Renal pelvis (tissue), 4 donors: Measurements from ENCODE around the gene CBLB. TPM values are rescaled to one million over a fixed set of nuclear protein-coding genes. Genes with fewer than 3 reads are reported as not detected.

Experiments used
- DNase-seq: peaks from one replicate; pipeline ENCODE4 v3.0.0-alpha.2; 2013
- polyA plus RNA-seq, 3 donors: library from polyadenylated mRNA; unstranded; fragments of 120-200 nt; gene quantifications; one replicate each; pipeline ENCODE4 v1.2.1, GENCODE V29; 2013; ENCODE audit not compliant: insufficient read length in 3 of 3

The CBLB gene
- polyA plus RNA-seq, 3 donors, result 41.9 to 66.0 (median 54.6) TPM

DNA sequence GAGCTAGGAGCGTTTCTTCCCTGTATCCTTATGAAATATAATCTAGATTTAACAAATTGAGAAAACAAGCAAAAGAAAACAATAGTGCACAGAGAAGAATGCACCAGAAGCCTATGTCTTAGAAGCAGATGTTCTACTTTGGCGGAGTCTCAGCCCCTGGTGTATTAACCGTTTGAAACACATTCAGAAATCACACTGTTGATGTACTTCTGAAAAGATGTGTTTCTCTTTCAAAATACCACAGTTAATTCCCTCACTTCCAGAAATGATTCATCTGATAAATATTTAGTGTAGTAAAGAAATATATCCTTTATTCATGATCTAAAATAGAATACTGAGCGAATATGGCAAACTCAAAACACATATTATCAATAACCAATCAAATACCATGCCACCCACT is 77.7 kb downstream of the CBLB start:
- no peak for DNase-seq

GRCh38 chr3:105790534-105790933 is 78.3 kb downstream of the CBLB start:
- no peak for DNase-seq

GRCh38 chr3:105788593-105788992 is 80.2 kb downstream of the CBLB start:
- no peak for DNase-seq

- DNase-seq, result no peak
Observed at GRCh38 chr3:105787453-105787852, 81.4 kb downstream of the CBLB start.

- DNase-seq, result no peak
Observed at GRCh38 chr3:105786990-105787389, 81.8 kb downstream of the CBLB start.

GRCh38 chr3:105786241-105786640 is 82.6 kb downstream of the CBLB start:
- DNase-seq, result no peak

GRCh38 chr3:105785803-105786202 is 83.0 kb downstream of the CBLB start:
- DNase-seq, result no peak

DNA sequence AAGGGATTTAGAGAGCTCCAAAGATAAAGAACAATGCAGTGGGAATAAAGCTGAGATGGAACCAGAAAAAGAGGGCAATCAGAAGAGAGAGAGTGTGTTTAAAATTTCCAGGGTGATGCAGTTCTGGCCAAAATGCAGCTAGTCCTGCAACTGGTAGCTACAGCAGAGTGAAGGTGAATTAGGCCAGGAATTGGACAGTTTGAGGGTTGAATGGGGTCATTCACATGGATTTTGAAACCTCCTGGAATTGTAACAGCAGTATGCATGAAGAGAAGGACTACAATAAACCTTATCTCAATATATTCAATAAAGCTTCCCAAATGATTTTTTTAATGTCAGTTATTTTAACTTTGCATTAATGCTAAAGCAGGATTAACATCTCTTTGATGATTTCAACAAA is 85.2 kb downstream of the CBLB start:
- no peak for DNase-seq

DNA sequence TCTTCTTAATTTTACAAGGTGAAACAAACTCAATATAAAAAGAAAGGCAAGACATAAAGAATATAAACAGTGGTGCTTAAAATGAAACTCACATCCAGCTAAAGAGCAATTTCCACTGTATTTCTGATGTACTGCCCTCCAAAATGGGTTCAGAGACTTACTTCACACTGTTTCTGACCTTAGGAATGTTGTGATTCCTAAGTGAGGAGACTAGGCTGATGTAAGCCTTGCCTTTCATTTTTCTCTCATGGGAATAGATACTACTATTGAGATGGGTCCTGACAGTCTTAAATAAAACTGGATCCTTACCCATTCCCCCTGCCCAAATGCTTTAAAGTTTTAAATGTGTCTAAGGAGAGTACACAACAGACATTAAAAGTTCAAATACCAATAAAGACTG is 86.9 kb downstream of the CBLB start:
- DNase-seq, result no peak

- DNase-seq, result no peak
Observed at GRCh38 chr3:105780107-105780506, 88.7 kb downstream of the CBLB start.

- no peak for DNase-seq
Observed at GRCh38 chr3:105775368-105775767, 93.4 kb downstream of the CBLB start.

- no peak for DNase-seq
Observed at GRCh38 chr3:105774444-105775180, 94.2 kb downstream of the CBLB start.

- DNase-seq, result no peak
Observed at GRCh38 chr3:105773291-105773690, 95.5 kb downstream of the CBLB start.

DNA sequence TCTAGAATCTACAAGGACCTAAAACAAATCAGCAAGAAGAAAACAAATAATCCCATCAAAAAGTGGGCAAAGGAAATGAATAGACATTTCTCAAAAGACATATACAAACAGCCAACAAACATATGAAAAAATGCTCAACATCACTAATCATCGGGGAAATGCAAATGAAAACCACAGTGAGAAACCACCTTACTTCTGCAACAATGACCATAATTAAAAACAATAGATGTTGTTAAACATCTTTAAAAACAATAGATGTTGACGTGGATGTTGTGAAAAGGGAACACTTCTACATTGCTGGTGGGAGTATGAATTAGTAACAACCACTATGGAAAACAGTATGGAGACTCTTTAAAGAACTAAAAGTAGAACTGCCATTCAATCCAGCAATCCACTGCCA is 96.2 kb downstream of the CBLB start:
- no peak for DNase-seq

GRCh38 chr3:105771392-105771791 is 97.4 kb downstream of the CBLB start:
- no peak for DNase-seq

GRCh38 chr3:105770410-105770809 is 98.4 kb downstream of the CBLB start:
- DNase-seq, result no peak

DNA sequence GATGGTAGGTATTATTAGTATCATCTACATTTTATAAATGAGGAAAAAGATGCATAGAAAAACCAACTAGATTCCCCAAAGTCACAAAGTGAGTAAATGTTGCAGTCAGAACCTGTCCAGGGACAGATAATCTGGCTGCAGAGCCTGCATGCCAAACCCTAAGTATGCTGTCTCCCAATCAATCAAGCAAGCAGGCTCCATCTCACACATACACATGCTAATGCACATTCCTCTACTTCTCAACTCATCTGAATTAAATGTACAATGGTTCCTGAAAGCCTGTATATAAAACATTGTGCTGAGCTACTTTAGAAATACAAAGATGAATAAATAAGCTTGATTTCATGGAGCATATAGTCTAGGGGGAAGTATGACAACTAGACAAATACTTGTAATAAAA is 101.0 kb downstream of the CBLB start:
- no peak for DNase-seq

DNA sequence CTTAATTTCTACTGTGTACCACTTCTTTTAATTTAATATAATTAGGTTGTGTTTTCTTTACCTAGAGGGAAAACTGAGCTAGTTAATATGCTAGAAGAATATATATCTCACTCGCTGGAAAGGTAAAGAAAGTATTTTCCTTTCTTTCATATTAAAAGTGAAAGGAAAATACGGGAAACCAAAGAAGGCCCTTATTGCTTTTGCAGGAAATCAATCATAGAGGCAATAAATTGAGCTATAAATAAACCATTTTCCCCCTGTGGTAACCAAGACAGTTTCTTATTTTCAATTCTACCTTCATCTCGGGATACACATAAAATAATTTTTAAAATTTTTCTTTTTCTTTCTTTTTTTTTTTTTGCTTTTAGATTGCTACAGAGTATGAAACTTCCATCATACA is 101.6 kb downstream of the CBLB start:
- DNase-seq, result no peak

GRCh38 chr3:105765308-105765639 is 103.5 kb downstream of the CBLB start:
- DNase-seq, result no peak

- DNase-seq, result no peak
Observed at GRCh38 chr3:105764378-105765307, 104.2 kb downstream of the CBLB start.

DNA sequence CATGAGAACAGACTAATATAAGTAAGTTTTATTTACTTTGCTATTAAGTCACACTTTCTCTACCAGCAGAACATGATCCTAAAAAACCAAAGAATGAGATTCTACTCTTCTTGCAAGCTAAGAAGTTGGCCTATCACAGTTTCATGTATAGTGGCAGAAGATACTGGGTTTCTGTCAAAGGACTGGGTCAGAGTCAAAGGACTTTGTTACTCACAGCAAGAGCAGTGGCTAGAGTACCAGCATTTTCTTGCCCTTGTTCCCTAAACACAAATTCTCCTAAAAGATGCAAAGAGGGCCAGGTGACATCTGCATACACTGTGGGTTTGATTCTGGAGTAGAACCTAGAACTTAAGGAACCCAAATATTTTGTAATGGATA is 105.2 kb downstream of the CBLB start:
- no peak for DNase-seq

DNA sequence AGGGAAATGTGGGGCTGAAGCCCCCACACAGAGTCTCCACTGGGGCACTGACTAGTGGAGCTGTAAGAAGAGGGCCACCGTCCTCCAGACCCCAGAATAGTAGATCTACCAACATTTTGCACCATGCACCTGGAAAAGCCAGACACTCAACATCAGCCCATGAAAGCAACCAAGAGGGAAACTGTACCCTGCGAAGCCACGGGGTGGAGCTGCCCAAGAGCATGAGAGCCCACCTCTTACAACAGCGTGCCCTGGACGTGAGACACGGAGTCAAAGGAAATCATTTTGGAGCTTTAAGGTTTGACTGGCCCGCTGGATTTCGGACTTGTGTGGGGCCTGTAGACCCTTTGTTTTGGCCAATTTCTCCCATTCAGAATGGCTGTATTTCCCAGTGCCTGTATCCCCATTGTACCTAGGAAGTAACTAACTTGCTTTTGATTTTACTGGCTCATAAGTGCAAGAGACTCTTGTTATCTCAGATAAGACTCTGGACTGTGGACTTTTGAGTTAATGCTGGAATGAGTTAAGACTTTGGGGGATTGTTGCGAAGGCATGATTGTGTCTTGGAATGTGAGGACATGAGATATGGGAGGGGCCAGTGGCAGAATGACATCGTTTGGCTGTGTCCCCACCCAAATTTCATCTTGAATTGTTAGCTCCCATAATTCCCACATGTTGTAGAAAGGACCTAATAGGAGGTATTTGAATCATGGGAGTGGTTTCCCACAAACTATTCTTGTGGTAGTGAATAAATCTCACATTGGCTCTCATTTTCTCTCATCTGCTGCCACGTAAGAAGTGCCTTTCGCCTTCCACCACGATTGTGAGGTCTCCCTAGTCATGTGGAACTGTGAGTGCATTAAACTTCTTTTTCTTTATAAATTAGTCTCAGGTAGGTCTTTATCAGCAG is 105.8 kb downstream of the CBLB start:
- no peak for DNase-seq
